SK-N-SH (cell line): ENCODE data around the gene GASK1A. TPM values are rescaled to one million over a fixed set of nuclear protein-coding genes. Genes with fewer than 3 reads are reported as not detected.

Experiments
- CTCF ChIA-PET: fragments of 300-600, 350-600 bp; formaldehyde crosslinking; extraction: SDS; loops from one replicate; lab custom pipeline; 2021; lab: Yijun Ruan, JAX
- POLR2A ChIA-PET: fragments of 350-600 bp; sonication (Branson Sonifier 250); formaldehyde crosslinking; extraction: SDS; loops from one replicate; lab custom pipeline; 2020; ENCODE audit warnings: antibody characterized with exemption, inconsistent platforms; lab: Yijun Ruan, JAX
- DNase-seq: peaks from one replicate; pipeline ENCODE4 v3.0.0; 2012
- H2AFZ ChIP-seq: fragments of 200-600 bp; sonication (generic); 2 replicates; pipeline ENCODE4 v1.8.1; 2016; ENCODE audit warnings: antibody characterized with exemption, mild to moderate bottlenecking, low read depth
- H3F3A ChIP-seq: fragments of 200-600 bp; sonication (generic); replicated peaks from 2 replicates; pipeline ENCODE3; 2016; ENCODE audit warnings: antibody characterized with exemption, mild to moderate bottlenecking; ENCODE audit not compliant: insufficient read depth
- H3K27ac ChIP-seq, 2 experiments: fragments of 200-500 bp in 1 of 2; fragments of 200-600 bp in 1 of 2; sonication (Bioruptor generic) in 1 of 2; sonication (generic), shearing (Covaris generic) in 1 of 2; 2 replicates each; pipeline versions ENCODE4 v1.5.1 to v1.6.1; 2014 to 2016; ENCODE audit warnings: low read depth in 2 of 2, inconsistent platforms in 1 of 2, low read length in 1 of 2, mild to moderate bottlenecking in 1 of 2, mixed read lengths in 1 of 2
- H3K27me3 ChIP-seq: fragments of 200-600 bp; sonication (generic), shearing (Covaris generic); 2 replicates; pipeline ENCODE4 v1.6.1; 2016; ENCODE audit warnings: mixed run types; ENCODE audit not compliant: insufficient read depth
- H3K36me3 ChIP-seq, 2 experiments: fragments of 200-500 bp in 1 of 2; fragments of 200-600 bp in 1 of 2; sonication (Bioruptor generic) in 1 of 2; sonication (generic) in 1 of 2; replicated peaks in 1 of 2; 2 replicates each; pipeline versions ENCODE3 to v1.5.1; 2014 to 2016; ENCODE audit warnings: low read length in 1 of 2, mild to moderate bottlenecking in 1 of 2; ENCODE audit not compliant: insufficient read depth in 2 of 2, control insufficient read depth in 1 of 2
- H3K4me1 ChIP-seq, 2 experiments: fragments of 200-500 bp in 1 of 2; fragments of 200-600 bp in 1 of 2; sonication (Bioruptor generic) in 1 of 2; sonication (generic), shearing (Covaris generic) in 1 of 2; 2 replicates each; pipeline versions ENCODE4 v1.5.1 to v1.6.1; 2014 to 2016; ENCODE audit warnings: low read depth in 1 of 2, low read length in 1 of 2, mixed run types in 1 of 2; ENCODE audit not compliant: insufficient read depth in 2 of 2, control insufficient read depth in 1 of 2
- H3K4me2 ChIP-seq: fragments of 200-600 bp; sonication (generic), shearing (Covaris generic); 2 replicates; pipeline ENCODE4 v1.6.1; 2017; ENCODE audit warnings: mixed run types
- H3K4me3 ChIP-seq, 2 experiments: fragments of 200-500 bp in 1 of 2; fragments of 200-600 bp in 1 of 2; sonication (Bioruptor generic) in 1 of 2; sonication (generic), shearing (Covaris generic) in 1 of 2; 2 replicates each; pipeline versions ENCODE4 v1.5.1 to v1.8.1; 2014 to 2016; ENCODE audit warnings: low read depth in 2 of 2, inconsistent platforms in 1 of 2, low read length in 1 of 2, mild to moderate bottlenecking in 1 of 2, mixed read lengths in 1 of 2, moderate library complexity in 1 of 2
- H3K79me2 ChIP-seq: fragments of 200-600 bp; sonication (generic); 2 replicates; pipeline ENCODE4 v1.8.1; 2017; ENCODE audit warnings: mild to moderate bottlenecking; ENCODE audit not compliant: insufficient read depth
- H3K9ac ChIP-seq: fragments of 200-600 bp; sonication (generic); 2 replicates; pipeline ENCODE4 v1.6.1; 2017; ENCODE audit warnings: mixed run types
- H3K9me2 ChIP-seq: fragments of 200-600 bp; sonication (generic); 2 replicates; pipeline ENCODE4 v1.6.1; 2017; ENCODE audit warnings: mixed run types
- H3K9me3 ChIP-seq: fragments of 200-600 bp; sonication (generic); 2 replicates; pipeline ENCODE4 v1.6.1; 2017; ENCODE audit warnings: mixed run types, mild to moderate bottlenecking, moderate library complexity
- H4K20me1 ChIP-seq: fragments of 200-600 bp; sonication (generic); 2 replicates; pipeline ENCODE4 v1.6.1; 2017; ENCODE audit warnings: mild to moderate bottlenecking, mixed run types; ENCODE audit not compliant: insufficient read depth
- CHD2 ChIP-seq: fragments of 150-350 bp; IDR thresholded peaks from 2 replicates; pipeline ENCODE4 v1.6.1; 2018; ENCODE audit warnings: low read length; ENCODE audit not compliant: partially characterized antibody
- ELF1 ChIP-seq: IDR thresholded peaks from 2 replicates; pipeline ENCODE4 v1.4.0; 2012
- FOSL2 ChIP-seq: IDR thresholded peaks from 2 replicates; pipeline ENCODE4 v1.4.0; 2012; ENCODE audit warnings: low read depth, mild to moderate bottlenecking, moderate library complexity, borderline replicate concordance
- FOXJ3 ChIP-seq: sonication (generic); formaldehyde crosslinking; IDR thresholded peaks from 2 replicates; pipeline ENCODE4 v1.5.1; 2020; ENCODE audit warnings: mild to moderate bottlenecking, missing genetic modification reagents
- FOXM1 ChIP-seq: IDR thresholded peaks from 2 replicates; pipeline ENCODE4 v1.4.0; 2012; ENCODE audit warnings: low read depth, mild to moderate bottlenecking
- JUND ChIP-seq: IDR thresholded peaks from 2 replicates; pipeline ENCODE4 v1.4.0; 2012
- MAX ChIP-seq: IDR thresholded peaks from 2 replicates; pipeline ENCODE4 v1.4.0; 2012; ENCODE audit warnings: low read depth
- MEF2A ChIP-seq: IDR thresholded peaks from 2 replicates; pipeline ENCODE4 v1.4.0; 2012; ENCODE audit warnings: low read depth, borderline replicate concordance
- MXI1 ChIP-seq: IDR thresholded peaks from 2 replicates; pipeline ENCODE4 v1.6.1; 2012; ENCODE audit warnings: mild to moderate bottlenecking, low read depth, low read length, improper control_type of control experiment
- NFIC ChIP-seq: IDR thresholded peaks from 2 replicates; pipeline ENCODE4 v1.4.0; 2012; ENCODE audit warnings: borderline replicate concordance
- NRF1 ChIP-seq: IDR thresholded peaks from 2 replicates; pipeline ENCODE4 v1.6.1; 2012; ENCODE audit warnings: low read depth, mild to moderate bottlenecking, low read length
- PBX3 ChIP-seq: IDR thresholded peaks from 2 replicates; pipeline ENCODE4; 2012
- RAD21 ChIP-seq: IDR thresholded peaks from 2 replicates; pipeline ENCODE4 v1.6.1; 2012; ENCODE audit warnings: mild to moderate bottlenecking, low read length
- RFX5 ChIP-seq: IDR thresholded peaks from 2 replicates; pipeline ENCODE4 v1.6.1; 2012; ENCODE audit warnings: mild to moderate bottlenecking, improper control_type of control experiment, low read length
- RXRA ChIP-seq: IDR thresholded peaks from 2 replicates; pipeline ENCODE4 v1.4.0; 2012; ENCODE audit warnings: low read depth, mild to moderate bottlenecking, borderline replicate concordance
- SIN3A ChIP-seq: IDR thresholded peaks from 2 replicates; pipeline ENCODE4 v1.6.1; 2012; ENCODE audit warnings: low read depth, mild to moderate bottlenecking, low read length, moderate library complexity, borderline replicate concordance
- SMC3 ChIP-seq: IDR thresholded peaks from 2 replicates; pipeline ENCODE4 v1.6.1; 2012; ENCODE audit warnings: low read depth, low read length, improper control_type of control experiment
- TAF1 ChIP-seq: IDR thresholded peaks from 2 replicates; pipeline ENCODE4 v1.6.1; 2012; ENCODE audit warnings: low read depth, mild to moderate bottlenecking, low read length, moderate library complexity, borderline replicate concordance
- TCF12 ChIP-seq: IDR thresholded peaks from 2 replicates; pipeline ENCODE4 v1.4.0; 2012
- TEAD4 ChIP-seq: IDR thresholded peaks from 2 replicates; pipeline ENCODE4 v1.4.0; 2012; ENCODE audit warnings: mild to moderate bottlenecking, borderline replicate concordance; ENCODE audit not compliant: insufficient read depth
- USF1 ChIP-seq: IDR thresholded peaks from 2 replicates; pipeline ENCODE4 v1.4.0; 2012; ENCODE audit warnings: low read depth, borderline replicate concordance
- YY1 ChIP-seq: IDR thresholded peaks from 2 replicates; pipeline ENCODE4 v1.4.0; 2012; ENCODE audit warnings: low read depth, mild to moderate bottlenecking
- ZBTB33 ChIP-seq: IDR thresholded peaks from 2 replicates; pipeline ENCODE4 v1.4.0; 2012; ENCODE audit warnings: low read depth, borderline replicate concordance
- WGBS: methylation state at CpG from one replicate; pipeline ENCODE4 v1.1.6; 2017; ENCODE audit warnings: low lambda C conversion rate; 5-methylcytosine and 5-hydroxymethylcytosine counted together
- polyA plus RNA-seq, 3 experiments: library from polyadenylated mRNA; depleted of rRNA; stranded (reverse); fragments of >200 nt; gene quantifications; 2 replicates each; pipeline ENCODE4 v1.2.3, GENCODE V29; 2012

The GASK1A gene
- polyA plus RNA-seq, 1 of the 3 experiments (the other 2 are of a cell fraction), result not detected

- Histone ChIP-seq H3K79me2 (no peaks in the 10 kb centered on the region), H3K9me3 (no peaks in the 10 kb centered on the region), H3K27ac (no peak overlapping the region), H3K4me3 (no peak overlapping the region), H3K27me3 (no peaks in the 10 kb centered on the region), H2AFZ (no peak overlapping the region), H3K9me2 (no peaks in the 10 kb centered on the region), H3K4me2 (no peak overlapping the region), H3K4me1 (peaks cover 0 to 9% of the 10 kb centered on the region in 2 experiments; a peak in 1 of 4 replicates), H3F3A (no peaks in the 10 kb centered on the region), H3K36me3 (no peaks in the 10 kb centered on the region), H3K9ac (no peak overlapping the region), H4K20me1 (no peaks in the 10 kb centered on the region)
- WGBS, result 53% methylated on average over 4 of the region's 4 CpGs
- no peak for DNase-seq
- TF ChIP-seq MEF2A (no peak), JUND (no peak), ELF1 (no peak), ZBTB33 (no peak), FOSL2 (no peak), FOXM1 (no peak), NRF1 (no peak), SIN3A (no peak), CHD2 (no peak), TAF1 (no peak), RXRA (no peak), RAD21 (no peak), TEAD4 (no peak), TCF12 (no peak), YY1 (no peak), NFIC (no peak), RFX5 (no peak), MXI1 (no peak), USF1 (no peak)
- CTCF ChIA-PET, result interaction anchor here (0.7 kb wide), 1 partner anchor 1195 kb away, joined by 3 read pairs; no protein-coding TSS in a partner anchor
- POLR2A ChIA-PET, result no interaction called here
These were observed 25.2 kb downstream of the GASK1A start for GRCh38 chr3:43004282-43004681.

- Histone ChIP-seq H3K79me2 (no peaks in the 10 kb centered on the region), H3K9me3 (no peaks in the 10 kb centered on the region), H3K4me3 (no peak overlapping the region), H3F3A (no peaks in the 10 kb centered on the region), H3K4me1 (peaks cover 0 to 9% of the 10 kb centered on the region in 2 experiments; a peak in 1 of 4 replicates), H3K4me2 (no peak overlapping the region), H4K20me1 (no peaks in the 10 kb centered on the region), H3K36me3 (no peaks in the 10 kb centered on the region), H3K9me2 (no peaks in the 10 kb centered on the region), H2AFZ (no peak overlapping the region), H3K27me3 (no peaks in the 10 kb centered on the region), H3K9ac (no peak overlapping the region), H3K27ac (no peak overlapping the region)
- no peak for DNase-seq
- CTCF ChIA-PET, result no interaction called here
- 33% methylated on average over 3 of the region's 3 CpGs for WGBS
- POLR2A ChIA-PET, result no interaction called here
- TF ChIP-seq PBX3 (no peak), JUND (no peak), SMC3 (no peak), NRF1 (no peak), TEAD4 (no peak), MEF2A (no peak), FOXJ3 (no peak), TCF12 (no peak), ELF1 (no peak), NFIC (no peak), RXRA (no peak), ZBTB33 (no peak), MXI1 (no peak), MAX (no peak), RAD21 (no peak), RFX5 (no peak)
These were observed 26.1 kb downstream of the GASK1A start for GRCh38 chr3:43005253-43005652.
